ENCODE data around the gene BORCS5.

Gene BORCS5

GRCh38 chr12:12474471-12474928 is 117.6 kb downstream of the BORCS5 start:
- TF ChIP-seq, protein P1, sequence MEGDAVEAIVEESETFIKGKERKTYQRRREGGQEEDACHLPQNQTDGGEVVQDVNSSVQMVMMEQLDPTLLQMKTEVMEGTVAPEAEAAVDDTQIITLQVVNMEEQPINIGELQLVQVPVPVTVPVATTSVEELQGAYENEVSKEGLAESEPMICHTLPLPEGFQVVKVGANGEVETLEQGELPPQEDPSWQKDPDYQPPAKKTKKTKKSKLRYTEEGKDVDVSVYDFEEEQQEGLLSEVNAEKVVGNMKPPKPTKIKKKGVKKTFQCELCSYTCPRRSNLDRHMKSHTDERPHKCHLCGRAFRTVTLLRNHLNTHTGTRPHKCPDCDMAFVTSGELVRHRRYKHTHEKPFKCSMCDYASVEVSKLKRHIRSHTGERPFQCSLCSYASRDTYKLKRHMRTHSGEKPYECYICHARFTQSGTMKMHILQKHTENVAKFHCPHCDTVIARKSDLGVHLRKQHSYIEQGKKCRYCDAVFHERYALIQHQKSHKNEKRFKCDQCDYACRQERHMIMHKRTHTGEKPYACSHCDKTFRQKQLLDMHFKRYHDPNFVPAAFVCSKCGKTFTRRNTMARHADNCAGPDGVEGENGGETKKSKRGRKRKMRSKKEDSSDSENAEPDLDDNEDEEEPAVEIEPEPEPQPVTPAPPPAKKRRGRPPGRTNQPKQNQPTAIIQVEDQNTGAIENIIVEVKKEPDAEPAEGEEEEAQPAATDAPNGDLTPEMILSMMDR (IDR thresholded peaks at IDR 0.05; ENCODE audit: control extremely low read depth, extremely low read depth, low read depth, missing control alignments): no peak
- ChIA-PET POLR2A (interaction anchor here (1.3 to 2.0 kb wide), 2 partner anchors 9 to 12 kb away, joined by 6 to 10 read pairs; no protein-coding TSS in a partner anchor), CTCF (interaction anchor here (1.1 to 4.3 kb wide), 12 partner anchors 9 to 181 kb away, joined by 3 to 34 read pairs (median 6); no protein-coding TSS in a partner anchor)
- no peak for DNase-seq (ENCODE audit: extremely low spot score)

DNA sequence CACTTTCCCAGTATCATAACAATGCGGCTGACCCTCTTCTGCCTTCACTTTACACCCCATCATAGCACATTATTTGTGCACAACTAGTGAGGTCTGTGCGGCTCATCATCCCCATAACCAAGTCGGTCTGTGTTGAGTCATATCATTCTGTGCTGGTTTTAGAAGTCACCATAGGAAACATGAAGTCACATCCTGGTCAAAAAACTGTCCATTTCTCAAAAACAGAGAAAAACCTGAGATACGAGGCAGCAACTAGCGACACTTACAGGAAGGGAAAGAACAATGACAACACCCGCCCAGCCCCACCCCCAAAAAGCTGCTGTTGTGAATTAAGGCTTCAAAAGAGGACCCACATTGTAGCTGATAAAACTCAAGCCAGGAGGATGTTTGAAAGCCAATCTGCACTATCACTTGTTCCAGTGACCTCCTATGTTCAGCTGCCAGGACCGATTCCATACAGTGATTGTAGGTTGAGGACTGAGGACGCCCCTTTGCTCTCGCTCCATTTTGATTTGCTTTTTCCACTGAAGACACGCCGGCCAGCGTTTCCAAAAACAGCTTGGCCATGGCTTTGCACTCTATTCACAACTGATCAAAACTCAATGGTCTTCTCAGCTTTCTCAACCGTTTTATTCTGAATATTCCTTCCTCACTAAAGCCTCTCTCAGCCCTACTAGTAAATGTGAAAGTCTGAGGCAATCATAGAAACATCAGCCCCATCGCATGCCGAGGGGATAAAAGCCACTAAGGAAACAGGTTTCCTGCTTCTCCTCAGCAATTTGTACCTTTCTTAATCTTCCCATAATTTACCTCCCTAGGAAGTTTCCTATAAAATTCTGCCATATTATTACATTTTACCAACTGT is 118.3 kb downstream of the BORCS5 start:
- CTCF ChIA-PET: interaction anchor here (0.6 to 4.3 kb wide), 9 partner anchors 10 to 189 kb away, joined by 3 to 34 read pairs (median 6); no protein-coding TSS in a partner anchor
- DNase-seq (ENCODE audit: extremely low spot score): peak; percentile 83
- POLR2A ChIA-PET: interaction anchor here (0.6 to 2.0 kb wide), 4 partner anchors 9 to 725 kb away, joined by 5 to 10 read pairs (median 6); no protein-coding TSS in a partner anchor
- TF ChIP-seq, protein P1 (IDR thresholded peaks at IDR 0.05; ENCODE audit: control extremely low read depth, extremely low read depth, low read depth, missing control alignments): peak; percentile 22

DNA sequence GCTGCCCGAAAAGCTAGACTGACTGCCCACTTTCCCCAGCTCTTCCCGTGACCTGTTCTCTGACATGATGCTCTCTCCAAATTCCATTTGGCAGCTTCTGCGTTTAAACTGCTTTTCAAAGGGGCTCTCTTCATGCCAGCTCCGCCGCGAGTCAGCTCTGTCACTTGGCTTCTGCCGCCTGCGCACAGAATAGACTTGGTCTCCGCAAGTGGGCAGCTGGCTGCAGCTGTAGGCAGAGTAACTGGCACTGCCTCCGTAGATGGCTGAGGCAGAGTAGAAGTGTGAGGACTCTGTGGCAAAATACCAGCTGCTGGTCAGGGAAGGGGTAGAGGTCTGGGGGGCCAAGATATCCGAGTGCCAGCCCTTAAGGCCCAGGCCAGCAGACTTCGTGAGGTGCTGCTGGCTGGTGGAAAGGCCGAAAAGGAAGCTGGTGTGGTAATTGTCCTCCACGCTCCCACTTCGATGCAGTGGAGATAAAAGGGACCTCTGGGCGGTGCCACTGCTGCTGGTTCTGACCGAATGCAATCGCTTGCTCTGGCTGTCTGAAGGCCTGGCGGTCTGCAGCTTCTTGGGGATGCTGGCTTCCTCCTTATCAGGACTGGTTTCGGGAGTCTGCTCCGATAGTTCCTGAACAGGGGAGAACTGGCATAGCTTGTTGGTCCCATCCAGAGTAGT is 120.1 kb downstream of the BORCS5 start:
- TF ChIP-seq, protein P1 (IDR thresholded peaks at IDR 0.05; ENCODE audit: control extremely low read depth, extremely low read depth, low read depth, missing control alignments): no peak
- ChIA-PET POLR2A (interaction anchor here (1.4 to 1.5 kb wide), 2 partner anchors 10 to 15 kb away, joined by 3 to 5 read pairs; no protein-coding TSS in a partner anchor), CTCF (interaction anchor here (0.9 to 4.3 kb wide), 6 partner anchors 8 to 100 kb away, joined by 3 to 34 read pairs (median 4); no protein-coding TSS in a partner anchor)
- DNase-seq (ENCODE audit: extremely low spot score): no peak

- DNase-seq (ENCODE audit: extremely low spot score): no peak
- TF ChIP-seq, protein P1 (IDR thresholded peaks at IDR 0.05; ENCODE audit: control extremely low read depth, extremely low read depth, low read depth, missing control alignments): no peak
Observed at GRCh38 chr12:12477532-12477890, 120.6 kb downstream of the BORCS5 start.

DNA sequence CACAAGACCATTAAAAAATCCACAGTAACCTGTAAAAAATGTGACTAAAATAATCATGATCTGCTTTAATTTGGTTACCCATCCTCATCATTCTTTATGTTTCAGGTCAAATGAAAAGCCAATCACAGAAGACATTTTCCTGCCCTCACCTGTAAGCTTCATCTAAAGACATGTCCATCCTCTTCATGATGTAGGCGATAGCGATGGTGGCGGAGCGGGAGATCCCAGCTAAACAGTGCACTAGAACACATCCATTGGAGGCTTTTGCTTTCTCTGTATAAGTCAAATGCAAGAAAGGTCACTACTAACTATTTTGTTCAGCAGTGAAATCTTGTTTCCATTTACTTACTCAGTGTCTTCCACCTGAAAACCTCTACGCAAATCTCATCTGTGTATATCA is 123.2 kb downstream of the BORCS5 start:
- TF ChIP-seq, protein P1 (IDR thresholded peaks at IDR 0.05; ENCODE audit: control extremely low read depth, extremely low read depth, low read depth, missing control alignments): no peak
- ChIA-PET POLR2A (no interaction called here), CTCF (interaction anchor here (1.2 to 2.0 kb wide), 2 partner anchors 11 to 16 kb away, joined by 3 to 6 read pairs; no protein-coding TSS in a partner anchor)
- no peak for DNase-seq (ENCODE audit: extremely low spot score)

More at GRCh38 chr12:12477532-12477890, 120.6 kb downstream of the BORCS5 start:
- ChIA-PET POLR2A (interaction anchor here (1.4 kb wide), 1 partner anchor 16 kb away, joined by 3 read pairs; no protein-coding TSS in a partner anchor), CTCF (interaction anchor here (1.1 to 4.3 kb wide), 3 partner anchors 8 to 44 kb away, joined by 4 to 34 read pairs (median 5); no protein-coding TSS in a partner anchor)

DNA sequence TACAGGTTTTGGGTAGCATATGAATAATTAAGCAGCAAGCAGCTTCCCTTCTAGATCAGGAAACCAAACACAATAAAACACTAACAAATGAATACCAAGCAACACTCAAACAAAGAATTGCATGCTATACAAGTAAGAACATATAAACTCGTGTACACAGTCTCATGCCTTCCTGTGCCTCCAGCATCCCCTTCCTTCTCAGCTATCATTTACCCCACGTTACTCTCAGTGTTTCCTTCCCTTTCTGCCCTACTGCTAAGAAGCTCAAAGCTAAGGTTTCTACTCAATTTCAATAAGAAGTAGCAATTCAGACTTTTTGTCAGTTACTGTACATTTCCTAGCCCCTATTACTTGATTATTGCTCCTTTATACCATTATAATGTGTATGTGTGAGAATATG is 124.8 kb downstream of the BORCS5 start:
- ChIA-PET CTCF (interaction anchor here (1.2 to 2.0 kb wide), 3 partner anchors 9 to 174 kb away, joined by 3 to 6 read pairs (median 3); no protein-coding TSS in a partner anchor), POLR2A (no interaction called here)
- DNase-seq (ENCODE audit: extremely low spot score): no peak
- TF ChIP-seq, protein P1 (IDR thresholded peaks at IDR 0.05; ENCODE audit: control extremely low read depth, extremely low read depth, low read depth, missing control alignments): no peak

All from GM10248 (cell line).